Stimulated activated naive CD8-positive, alpha-beta T cell treated with anti-CD3 and anti-CD28 coated beads, Interleukin-15, amount 100 ng/mL, for 72 hours (primary cell): Measurements from ENCODE around the gene ACAP1.

ENCODE experiments used
- ATAC-seq: fragments of 150-1000 bp; cut with Tn5 transposase; 2 replicates; pipeline ENCODE4 v1.10.0; 2021; ENCODE audit warnings: mild to moderate bottlenecking, moderate library complexity
- DNase-seq, 2 donors: peaks; one replicate each; pipeline ENCODE4 v3.0.0; 2021 to 2022
- H3K27ac Mint-ChIP-seq, 2 donors: one replicate each; pipeline ENCODE4 v1.8.0; 2022; ENCODE audit warnings: mild to moderate bottlenecking in 2 of 2, mixed read lengths in 2 of 2, moderate library complexity in 2 of 2
- H3K27me3 Mint-ChIP-seq: one replicate; pipeline ENCODE4 v1.8.0; 2022; ENCODE audit warnings: mixed read lengths
- H3K4me1 Mint-ChIP-seq: one replicate; pipeline ENCODE4 v1.8.0; 2022; ENCODE audit warnings: mild to moderate bottlenecking, mixed read lengths
- H3K4me3 Mint-ChIP-seq, 2 donors: one replicate each; pipeline ENCODE4 v1.8.0; 2022; ENCODE audit warnings: mild to moderate bottlenecking in 2 of 2, mixed read lengths in 2 of 2, moderate library complexity in 1 of 2
- H3K9me3 Mint-ChIP-seq, 2 donors: one replicate each; pipeline ENCODE4 v1.8.0; 2022; ENCODE audit warnings: mixed read lengths in 2 of 2

Gene ACAP1

GRCh38 chr17:7307686-7308624 is 28.4 kb upstream of the ACAP1 start:
- peaks cover 42% of the 10 kb centered on the region for H3K4me1 Mint-ChIP-seq
- no peaks in the 10 kb centered on the region for H3K9me3 Mint-ChIP-seq
- peak; percentile 24 for ATAC-seq
- H3K4me3 Mint-ChIP-seq = peak overlapping the region; percentile 88 to 92
- H3K27ac Mint-ChIP-seq = peak overlapping the region; percentile 97 to 98
- H3K27me3 Mint-ChIP-seq = no peaks in the 10 kb centered on the region
- DNase-seq = peak; percentile 42 to 55

- Mint-ChIP-seq H3K9me3 (no peaks in the 10 kb centered on the region), H3K27ac (peak overlapping the region; percentile 90 to 98), H3K4me3 (peak overlapping the region; percentile 85 to 86), H3K27me3 (no peaks in the 10 kb centered on the region), H3K4me1 (peaks cover 51% of the 10 kb centered on the region)
- peak; percentile 80 to 90 for DNase-seq
- peak; percentile 52 for ATAC-seq
Measured at GRCh38 chr17:7308625-7309433, 27.5 kb upstream of the ACAP1 start.

- peak overlapping the region; percentile 85 to 86 for H3K4me3 Mint-ChIP-seq
- no peak for DNase-seq
- peaks cover 59% of the 10 kb centered on the region for H3K4me1 Mint-ChIP-seq
- H3K27me3 Mint-ChIP-seq = no peaks in the 10 kb centered on the region
- ATAC-seq = no peak
- H3K27ac Mint-ChIP-seq = peak overlapping the region in 1 of 2 donors; percentile 42
- no peaks in the 10 kb centered on the region for H3K9me3 Mint-ChIP-seq
Measured at GRCh38 chr17:7309628-7310027, 26.7 kb upstream of the ACAP1 start.

GRCh38 chr17:7311110-7311705 is 25.1 kb upstream of the ACAP1 start:
- H3K9me3 Mint-ChIP-seq = no peaks in the 10 kb centered on the region
- peak overlapping the region; percentile 45 to 69 for H3K27ac Mint-ChIP-seq
- H3K4me3 Mint-ChIP-seq = peak overlapping the region; percentile 54 to 85
- ATAC-seq (no peak), DNase-seq (no peak)
- peaks cover 70% of the 10 kb centered on the region for H3K4me1 Mint-ChIP-seq
- no peaks in the 10 kb centered on the region for H3K27me3 Mint-ChIP-seq

GRCh38 chr17:7312432-7313087 is 23.8 kb upstream of the ACAP1 start:
- H3K4me1 Mint-ChIP-seq = peaks cover 74% of the 10 kb centered on the region
- DNase-seq (no peak), ATAC-seq (no peak)
- no peaks in the 10 kb centered on the region for H3K27me3 Mint-ChIP-seq
- H3K27ac Mint-ChIP-seq = peak overlapping the region in 1 of 2 donors; percentile 67
- H3K4me3 Mint-ChIP-seq = peak overlapping the region in 1 of 2 donors; percentile 40
- no peaks in the 10 kb centered on the region for H3K9me3 Mint-ChIP-seq

GRCh38 chr17:7313088-7313889 is 23.0 kb upstream of the ACAP1 start:
- ATAC-seq = no peak
- no peaks in the 10 kb centered on the region for H3K27me3 Mint-ChIP-seq
- no peaks in the 10 kb centered on the region for H3K9me3 Mint-ChIP-seq
- peak overlapping the region; percentile 89 to 95 for H3K4me3 Mint-ChIP-seq
- H3K27ac Mint-ChIP-seq = peak overlapping the region in 1 of 2 donors; percentile 67
- H3K4me1 Mint-ChIP-seq = peaks cover 74% of the 10 kb centered on the region
- DNase-seq = no peak

GRCh38 chr17:7313890-7314718 is 22.2 kb upstream of the ACAP1 start:
- ATAC-seq (no peak), DNase-seq (no peak)
- H3K9me3 Mint-ChIP-seq = no peaks in the 10 kb centered on the region
- H3K27ac Mint-ChIP-seq = peak overlapping the region; percentile 53 to 89
- H3K4me1 Mint-ChIP-seq = peaks cover 70% of the 10 kb centered on the region
- peak overlapping the region; percentile 89 to 95 for H3K4me3 Mint-ChIP-seq
- no peaks in the 10 kb centered on the region for H3K27me3 Mint-ChIP-seq

GRCh38 chr17:7314719-7315569 is 21.4 kb upstream of the ACAP1 start, which contains the start of gene GPS2:
Gene GPS2, minus strand, starts transcription at chr17:7315360. Its CDS starts 308 bp downstream, at chr17:7315052.
- Mint-ChIP-seq H3K27ac (peak within 1 kb of the TSS; percentile 95 to 99), H3K9me3 (no peaks in the 10 kb centered on the region), H3K4me3 (peak within 1 kb of the TSS; percentile 95 to 96), H3K27me3 (no peaks in the 10 kb centered on the region), H3K4me1 (peaks cover 62% of the 10 kb centered on the region)
- DNase-seq (peak; percentile 90 to 93), ATAC-seq (peak; percentile 93)

DNA sequence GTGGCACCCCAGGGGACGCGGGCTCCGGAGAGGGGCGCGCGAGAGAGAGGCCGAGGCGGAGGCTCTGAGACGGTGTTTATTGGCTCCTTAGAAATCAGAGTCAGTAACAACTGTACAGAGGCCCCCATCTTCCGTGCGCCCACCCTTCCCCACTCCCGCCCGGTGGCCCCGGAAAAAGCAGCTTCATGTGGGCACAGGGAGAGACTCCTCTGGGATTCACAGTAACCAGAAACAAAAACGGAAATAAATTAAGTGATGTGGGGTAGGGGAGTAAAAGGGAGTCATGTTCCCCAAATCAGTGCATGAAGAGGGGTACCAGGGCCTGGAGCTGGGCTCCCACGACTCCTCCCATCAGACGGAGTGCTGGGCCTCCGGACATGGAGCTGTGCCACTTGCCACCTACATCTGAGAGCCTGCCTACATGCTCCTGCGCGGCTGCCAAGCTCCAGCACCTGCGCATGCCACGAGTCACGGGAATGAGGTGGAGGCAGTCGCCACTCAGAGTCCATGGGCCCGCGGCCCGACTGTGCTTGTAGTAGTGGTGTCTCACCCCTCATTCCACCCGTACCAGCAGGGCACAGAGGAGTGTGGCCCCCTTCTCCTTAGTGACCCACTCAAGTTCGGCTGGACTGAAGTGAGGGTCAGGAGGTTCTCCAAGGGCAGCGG is 20.6 kb upstream of the ACAP1 start:
- Mint-ChIP-seq H3K4me3 (peak overlapping the region; percentile 95 to 96), H3K27ac (peak overlapping the region; percentile 95 to 99), H3K27me3 (no peaks in the 10 kb centered on the region), H3K9me3 (no peaks in the 10 kb centered on the region), H3K4me1 (peaks cover 54% of the 10 kb centered on the region)
- no peak for ATAC-seq
- no peak for DNase-seq

- Mint-ChIP-seq H3K9me3 (no peaks in the 10 kb centered on the region), H3K27me3 (no peaks in the 10 kb centered on the region), H3K4me3 (peak overlapping the region in 1 of 2 donors; percentile 13), H3K27ac (no peak overlapping the region), H3K4me1 (peaks cover 39% of the 10 kb centered on the region)
- ATAC-seq (no peak), DNase-seq (no peak)
Measured at GRCh38 chr17:7317161-7317803, 19.0 kb upstream of the ACAP1 start.

- Mint-ChIP-seq H3K9me3 (no peaks in the 10 kb centered on the region), H3K4me1 (peaks cover 29% of the 10 kb centered on the region), H3K4me3 (no peak overlapping the region), H3K27me3 (no peaks in the 10 kb centered on the region), H3K27ac (no peak overlapping the region)
- no peak for ATAC-seq
- no peak for DNase-seq
Measured at GRCh38 chr17:7318121-7318860, 18.0 kb upstream of the ACAP1 start.
